Fibroblast of skin of scalp (primary cell): ENCODE data around the gene TREML2.
"Not testable (repeated sequence)": the region's sequence is repeated elsewhere in the genome, so short reads cannot be mapped to it uniquely, and the experiment has no call there.

ENCODE experiments used
- DNase-seq: peaks from one replicate; pipeline ENCODE4 v3.0.0-alpha.2; 2013

Gene TREML2

GRCh38 chr6:41208439-41209106, 7.6 kb upstream of the TREML2 start:
- no peak for DNase-seq

GRCh38 chr6:41204156-41204555, 3.2 kb upstream of the TREML2 start:
- no peak for DNase-seq

GRCh38 chr6:41201764-41202173, 820 bp upstream of the TREML2 start:
- DNase-seq = no peak

GRCh38 chr6:41200296-41200900, 551 bp downstream of the TREML2 start:
- peak; percentile 57 for DNase-seq

GRCh38 chr6:41199552-41200246, 1.2 kb downstream of the TREML2 start:
- DNase-seq = no peak

GRCh38 chr6:41197234-41197633, 3.7 kb downstream of the TREML2 start:
- no peak for DNase-seq

GRCh38 chr6:41194386-41194785, 6.6 kb downstream of the TREML2 start:
- no peak for DNase-seq

- DNase-seq = no peak
Observed at GRCh38 chr6:41193884-41194283, 7.1 kb downstream of the TREML2 start.

- no peak for DNase-seq
Observed at GRCh38 chr6:41193171-41193734, 7.7 kb downstream of the TREML2 start.

GRCh38 chr6:41191569-41191968, 9.4 kb downstream of the TREML2 start:
- no peak for DNase-seq

- DNase-seq = no peak
Observed at GRCh38 chr6:41190791-41191190, 10.2 kb downstream of the TREML2 start.

GRCh38 chr6:41189967-41190366, 11.0 kb downstream of the TREML2 start:
- no peak for DNase-seq

- DNase-seq = not testable (repeated sequence)
Observed at GRCh38 chr6:41189046-41189445, 11.9 kb downstream of the TREML2 start.

- DNase-seq = no peak
Observed at GRCh38 chr6:41187924-41188886, 12.7 kb downstream of the TREML2 start.

GRCh38 chr6:41186031-41186562, 14.9 kb downstream of the TREML2 start:
- DNase-seq = no peak

GRCh38 chr6:41184761-41185160, 16.2 kb downstream of the TREML2 start:
- DNase-seq = no peak

- DNase-seq = peak; percentile 55
Observed at GRCh38 chr6:41182069-41183034, 18.6 kb downstream of the TREML2 start.

- no peak for DNase-seq
Observed at GRCh38 chr6:41181566-41181965, 19.4 kb downstream of the TREML2 start.

- DNase-seq = no peak
Observed at GRCh38 chr6:41179163-41179562, 21.8 kb downstream of the TREML2 start.

GRCh38 chr6:41177695-41178094, 23.3 kb downstream of the TREML2 start:
- no peak for DNase-seq

- DNase-seq = no peak
Observed at GRCh38 chr6:41177287-41177686, 23.7 kb downstream of the TREML2 start.
